GM20000 (cell line): ENCODE data around the gene FOXF2.
"Not testable (repeated sequence)": the region's sequence is repeated elsewhere in the genome, so short reads cannot be mapped to it uniquely, and the experiment has no call there.

Experiments used
- DNase-seq: peaks from one replicate; pipeline ENCODE4 v3.0.0; 2012; ENCODE audit warnings: low spot score
- CTCF ChIP-seq: IDR thresholded peaks from 2 replicates; pipeline ENCODE4 v1.5.1; 2012; ENCODE audit warnings: mild to moderate bottlenecking, control low read depth; ENCODE audit errors: extremely low read depth, missing control alignments

FOXF2 gene

GRCh38 chr6:1362643-1363042 is 26.7 kb upstream of the FOXF2 start:
- DNase-seq = no peak
- TF ChIP-seq CTCF = no peak

GRCh38 chr6:1363298-1363697 is 26.1 kb upstream of the FOXF2 start:
- TF ChIP-seq CTCF = no peak
- DNase-seq = no peak

GRCh38 chr6:1363729-1364572 is 25.4 kb upstream of the FOXF2 start:
- DNase-seq = no peak
- peak; percentile 10 for TF ChIP-seq CTCF

GRCh38 chr6:1364791-1365190 is 24.6 kb upstream of the FOXF2 start:
- no peak for DNase-seq
- TF ChIP-seq CTCF = no peak

- TF ChIP-seq CTCF = no peak
- DNase-seq = no peak
These were observed 23.7 kb upstream of the FOXF2 start for GRCh38 chr6:1365686-1366085.

GRCh38 chr6:1367771-1368170 is 21.6 kb upstream of the FOXF2 start:
- no peak for DNase-seq
- no peak for TF ChIP-seq CTCF

GRCh38 chr6:1368940-1369339 is 20.4 kb upstream of the FOXF2 start:
- no peak for DNase-seq

GRCh38 chr6:1369695-1370094 is 19.7 kb upstream of the FOXF2 start:
- not testable (repeated sequence) for DNase-seq

More at GRCh38 chr6:1368940-1369339, 20.4 kb upstream of the FOXF2 start:
- TF ChIP-seq CTCF = no peak
